HepG2 (cell line): Measurements from ENCODE around the gene KCTD15. TPM values are rescaled to one million over a fixed set of nuclear protein-coding genes. Genes with fewer than 3 reads are reported as not detected.
A peak's percentile ranks its signal among the peaks of the same experiment; 100 is the strongest.

ENCODE experiments used
- CBX1 ChIP-seq: IDR thresholded peaks from one replicate; pipeline ENCODE4 v1.6.1; 2016; ENCODE audit warnings: antibody characterized with exemption, low read depth
- ERF ChIP-seq: IDR thresholded peaks from 2 replicates; pipeline ENCODE4 v1.6.1; 2018; ENCODE audit warnings: missing biosample characterization, missing genetic modification reagents
- KLF13 ChIP-seq: sonication (generic); formaldehyde crosslinking; IDR thresholded peaks from 2 replicates; pipeline ENCODE4 v1.4.0; 2020; ENCODE audit warnings: mild to moderate bottlenecking, missing genetic modification reagents
- MTF2 ChIP-seq: sonication (generic); formaldehyde crosslinking; IDR thresholded peaks from 2 replicates; pipeline ENCODE4 v1.5.0; 2020; ENCODE audit warnings: missing genetic modification reagents, borderline replicate concordance
- NR2C2 ChIP-seq: sonication (generic); formaldehyde crosslinking; IDR thresholded peaks from 2 replicates; pipeline ENCODE4 v1.4.0; 2020; ENCODE audit warnings: missing genetic modification reagents, mild to moderate bottlenecking, moderate library complexity, borderline replicate concordance
- SP1 ChIP-seq, 2 experiments: fragments of 450-650 bp in 1 of 2; sonication (generic) in 1 of 2; formaldehyde crosslinking in 1 of 2; IDR thresholded peaks; 2 replicates each; pipeline versions ENCODE4 v1.4.0 to v1.6.1; 2016 to 2020; ENCODE audit warnings: missing genetic modification reagents in 1 of 2
- STAG1 ChIP-seq: sonication (generic); formaldehyde crosslinking; IDR thresholded peaks from 2 replicates; pipeline ENCODE4 v1.4.0; 2020; ENCODE audit warnings: missing genetic modification reagents
- TBX2 ChIP-seq: sonication (generic); formaldehyde crosslinking; IDR thresholded peaks from 2 replicates; pipeline ENCODE4 v1.5.0; 2020; ENCODE audit warnings: missing genetic modification reagents, mild to moderate bottlenecking, borderline replicate concordance
- THAP11 ChIP-seq: IDR thresholded peaks from 2 replicates; pipeline ENCODE4 v1.6.1; 2016; ENCODE audit warnings: missing biosample characterization, missing genetic modification reagents
- TP53 ChIP-seq: sonication (generic); formaldehyde crosslinking; conservative IDR thresholded peaks from 2 replicates; pipeline ENCODE4 v1.4.0; 2020; ENCODE audit warnings: missing genetic modification reagents
- ZNF263 ChIP-seq: sonication (generic); formaldehyde crosslinking; IDR thresholded peaks from 2 replicates; pipeline ENCODE4 v1.4.0; 2020; ENCODE audit warnings: missing genetic modification reagents
- ZNF432 ChIP-seq: sonication (generic); formaldehyde crosslinking; IDR thresholded peaks from 2 replicates; pipeline ENCODE4 v1.5.0; 2020; ENCODE audit warnings: missing genetic modification reagents, mild to moderate bottlenecking, borderline replicate concordance
- ZNF572 ChIP-seq: sonication (generic); formaldehyde crosslinking; IDR thresholded peaks from 2 replicates; pipeline ENCODE4 v1.5.1; 2020; ENCODE audit warnings: mild to moderate bottlenecking, missing genetic modification reagents
- ZNF761 ChIP-seq: sonication (generic); formaldehyde crosslinking; conservative IDR thresholded peaks from 2 replicates; pipeline ENCODE4 v1.4.0; 2020; ENCODE audit warnings: mild to moderate bottlenecking, missing genetic modification reagents
- ZNF790 ChIP-seq: sonication (generic); formaldehyde crosslinking; IDR thresholded peaks from 2 replicates; pipeline ENCODE4 v1.8.0; 2022; ENCODE audit warnings: missing genetic modification reagents, mild to moderate bottlenecking, borderline replicate concordance
- polyA plus RNA-seq, 8 experiments: library from polyadenylated mRNA; depleted of rRNA in 3 of 8; stranded (reverse) in 7 of 8; unstranded in 1 of 8; fragments of >200 nt; fragmentation: Illumina TruSeq in 4 of 8; extraction: Trizol in 4 of 8; gene quantifications; 2 replicates each; pipeline versions ENCODE4 v1.2.1 to v1.2.3, GENCODE V29; 2011 to 2016; ENCODE audit warnings: low read depth in 4 of 8, missing spikeins in 1 of 8, mixed read lengths in 1 of 8; ENCODE audit not compliant: insufficient read depth in 1 of 8
- total RNA-seq, 5 experiments: library from RNA; depleted of rRNA; stranded (reverse); fragments of >200 nt; fragmentation: Illumina TruSeq; extraction: Trizol; gene quantifications; 2 replicates each; pipeline ENCODE4 v1.2.3, GENCODE V29; 2016; ENCODE audit warnings: low read depth in 1 of 5
- TF ChIP-seq, protein P1 (sequence below), 2 experiments: sonication (generic) in 1 of 2; formaldehyde crosslinking in 1 of 2; IDR thresholded peaks; 2 replicates each; pipeline versions ENCODE4 v1.4.0 to v1.6.1; 2018 to 2020; ENCODE audit warnings: missing genetic modification reagents in 2 of 2, borderline replicate concordance in 1 of 2, low read depth in 1 of 2, mild to moderate bottlenecking in 1 of 2, missing biosample characterization in 1 of 2
- TF ChIP-seq, protein P2 (sequence below): IDR thresholded peaks from 2 replicates; pipeline ENCODE4 v1.6.1; 2016; ENCODE audit warnings: low read depth, control low read depth
- TF ChIP-seq, protein P3 (sequence below): sonication (generic); formaldehyde crosslinking; IDR thresholded peaks from 2 replicates; pipeline ENCODE4 v1.8.0; 2022; ENCODE audit warnings: missing genetic modification reagents, mild to moderate bottlenecking, borderline replicate concordance
- TF ChIP-seq, protein P4 (sequence below): sonication (generic); formaldehyde crosslinking; IDR thresholded peaks from 2 replicates; pipeline ENCODE4 v1.4.0; 2020; ENCODE audit warnings: missing genetic modification reagents
- TF ChIP-seq, protein P5 (sequence below): sonication (generic); formaldehyde crosslinking; IDR thresholded peaks from 2 replicates; pipeline ENCODE4 v1.4.0; 2020; ENCODE audit warnings: low read depth, mild to moderate bottlenecking, missing genetic modification reagents

KCTD15 gene
- total and polyA plus RNA-seq, 2 of the 13 experiments (the other 11 are each of a cell fraction or from before 2014, with no cell fraction given) = 13.2 to 16.7 TPM

DNA sequence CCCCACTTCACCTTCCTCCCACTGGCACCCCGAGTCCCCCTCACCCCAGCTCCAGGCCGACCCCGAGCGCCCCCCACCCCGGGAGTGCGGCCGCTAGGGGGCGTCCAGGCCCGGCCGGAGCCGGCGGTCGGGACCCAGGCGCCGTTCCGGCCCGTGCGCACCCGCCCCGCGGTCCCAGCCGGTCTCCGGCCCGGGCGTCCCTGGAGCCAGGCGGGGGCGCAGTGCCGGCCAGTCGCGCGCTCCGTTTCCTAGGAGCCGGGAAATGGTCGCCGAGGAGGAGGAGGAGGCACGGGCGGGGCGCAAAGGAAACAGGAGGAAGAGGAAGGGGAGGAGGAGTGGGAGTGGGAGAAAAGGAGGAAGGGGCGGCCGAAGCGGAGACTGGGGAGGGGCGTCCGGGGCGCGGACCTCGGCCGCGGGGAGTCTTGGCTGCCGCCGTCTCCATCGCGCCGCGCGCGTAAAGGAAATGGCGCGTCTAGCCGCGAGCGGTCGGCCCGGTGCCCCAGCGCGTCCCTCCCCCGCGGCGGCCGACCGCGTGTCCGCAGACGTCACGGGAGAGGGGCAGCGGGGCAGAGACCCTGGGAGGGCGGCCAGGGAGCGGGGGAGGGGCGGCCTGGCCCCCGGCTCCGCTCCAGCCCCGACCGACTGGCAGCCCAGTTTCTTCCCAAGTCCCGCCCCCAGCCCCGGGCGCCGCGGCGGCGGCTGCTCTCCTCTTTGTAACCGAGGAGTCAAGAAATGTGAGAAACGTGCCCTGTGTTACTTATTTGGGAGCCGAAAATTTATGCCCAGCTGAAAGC is 1.1 kb upstream of the KCTD15 start (continued):
- TF ChIP-seq, protein P1, sequence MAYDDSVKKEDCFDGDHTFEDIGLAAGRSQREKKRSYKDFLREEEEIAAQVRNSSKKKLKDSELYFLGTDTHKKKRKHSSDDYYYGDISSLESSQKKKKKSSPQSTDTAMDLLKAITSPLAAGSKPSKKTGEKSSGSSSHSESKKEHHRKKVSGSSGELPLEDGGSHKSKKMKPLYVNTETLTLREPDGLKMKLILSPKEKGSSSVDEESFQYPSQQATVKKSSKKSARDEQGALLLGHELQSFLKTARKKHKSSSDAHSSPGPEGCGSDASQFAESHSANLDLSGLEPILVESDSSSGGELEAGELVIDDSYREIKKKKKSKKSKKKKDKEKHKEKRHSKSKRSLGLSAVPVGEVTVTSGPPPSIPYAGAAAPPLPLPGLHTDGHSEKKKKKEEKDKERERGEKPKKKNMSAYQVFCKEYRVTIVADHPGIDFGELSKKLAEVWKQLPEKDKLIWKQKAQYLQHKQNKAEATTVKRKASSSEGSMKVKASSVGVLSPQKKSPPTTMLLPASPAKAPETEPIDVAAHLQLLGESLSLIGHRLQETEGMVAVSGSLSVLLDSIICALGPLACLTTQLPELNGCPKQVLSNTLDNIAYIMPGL (CRISPR knock-in tag; IDR thresholded peaks at IDR 0.05; ENCODE audit: borderline replicate concordance in 1 of 2, low read depth in 1 of 2) = peak; percentile 88 to 90
- TF ChIP-seq ZNF263 = peak; percentile 74; the same call in 1 of the 2 replicates
- no peak for TF ChIP-seq TP53 (CRISPR knock-in tag)
- TF ChIP-seq ERF (CRISPR knock-in tag) = 0 out of 2 replicates have a peak, but pooled peaks have one; percentile 22
- no peak for TF ChIP-seq ZNF572
- TF ChIP-seq NR2C2 (CRISPR knock-in tag) = peak; percentile 47; the same call in 1 of the 2 replicates
- TF ChIP-seq SP1 (IDR thresholded peaks at IDR 0.05) = no peak
- peak; percentile 48; the same call in 1 of the 2 replicates for TF ChIP-seq SP1 (CRISPR knock-in tag; IDR thresholded peaks at IDR 0.05)
- TF ChIP-seq, protein P2, sequence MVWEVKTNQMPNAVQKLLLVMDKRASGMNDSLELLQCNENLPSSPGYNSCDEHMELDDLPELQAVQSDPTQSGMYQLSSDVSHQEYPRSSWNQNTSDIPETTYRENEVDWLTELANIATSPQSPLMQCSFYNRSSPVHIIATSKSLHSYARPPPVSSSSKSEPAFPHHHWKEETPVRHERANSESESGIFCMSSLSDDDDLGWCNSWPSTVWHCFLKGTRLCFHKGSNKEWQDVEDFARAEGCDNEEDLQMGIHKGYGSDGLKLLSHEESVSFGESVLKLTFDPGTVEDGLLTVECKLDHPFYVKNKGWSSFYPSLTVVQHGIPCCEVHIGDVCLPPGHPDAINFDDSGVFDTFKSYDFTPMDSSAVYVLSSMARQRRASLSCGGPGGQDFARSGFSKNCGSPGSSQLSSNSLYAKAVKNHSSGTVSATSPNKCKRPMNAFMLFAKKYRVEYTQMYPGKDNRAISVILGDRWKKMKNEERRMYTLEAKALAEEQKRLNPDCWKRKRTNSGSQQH (CRISPR knock-in tag) = no peak
- peak; percentile 70; the same call in 1 of the 2 replicates for TF ChIP-seq ZNF761 (CRISPR knock-in tag)
- TF ChIP-seq, protein P3, sequence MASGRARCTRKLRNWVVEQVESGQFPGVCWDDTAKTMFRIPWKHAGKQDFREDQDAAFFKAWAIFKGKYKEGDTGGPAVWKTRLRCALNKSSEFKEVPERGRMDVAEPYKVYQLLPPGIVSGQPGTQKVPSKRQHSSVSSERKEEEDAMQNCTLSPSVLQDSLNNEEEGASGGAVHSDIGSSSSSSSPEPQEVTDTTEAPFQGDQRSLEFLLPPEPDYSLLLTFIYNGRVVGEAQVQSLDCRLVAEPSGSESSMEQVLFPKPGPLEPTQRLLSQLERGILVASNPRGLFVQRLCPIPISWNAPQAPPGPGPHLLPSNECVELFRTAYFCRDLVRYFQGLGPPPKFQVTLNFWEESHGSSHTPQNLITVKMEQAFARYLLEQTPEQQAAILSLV (CRISPR knock-in tag) = 0 out of 2 replicates have a peak, but pooled peaks have one; percentile 59
- TF ChIP-seq CBX1 = no peak
- TF ChIP-seq THAP11 (CRISPR knock-in tag) = no peak
- TF ChIP-seq, protein P4, sequence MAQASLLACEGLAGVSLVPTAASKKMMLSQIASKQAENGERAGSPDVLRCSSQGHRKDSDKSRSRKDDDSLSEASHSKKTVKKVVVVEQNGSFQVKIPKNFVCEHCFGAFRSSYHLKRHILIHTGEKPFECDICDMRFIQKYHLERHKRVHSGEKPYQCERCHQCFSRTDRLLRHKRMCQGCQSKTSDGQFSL = peak; percentile 66; the same call in 1 of the 2 replicates
- TF ChIP-seq, protein P5, sequence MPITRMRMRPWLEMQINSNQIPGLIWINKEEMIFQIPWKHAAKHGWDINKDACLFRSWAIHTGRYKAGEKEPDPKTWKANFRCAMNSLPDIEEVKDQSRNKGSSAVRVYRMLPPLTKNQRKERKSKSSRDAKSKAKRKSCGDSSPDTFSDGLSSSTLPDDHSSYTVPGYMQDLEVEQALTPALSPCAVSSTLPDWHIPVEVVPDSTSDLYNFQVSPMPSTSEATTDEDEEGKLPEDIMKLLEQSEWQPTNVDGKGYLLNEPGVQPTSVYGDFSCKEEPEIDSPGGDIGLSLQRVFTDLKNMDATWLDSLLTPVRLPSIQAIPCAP (CRISPR knock-in tag) = 0 out of 2 replicates have a peak, but pooled peaks have one; percentile 28
- TF ChIP-seq ZNF790 (CRISPR knock-in tag) = 0 out of 2 replicates have a peak, but pooled peaks have one; percentile 13
- TF ChIP-seq MTF2 (CRISPR knock-in tag) = peak; percentile 53; the same call in 1 of the 2 replicates
- peak; percentile 45 for TF ChIP-seq STAG1 (CRISPR knock-in tag)
- peak; percentile 52; the same call in 1 of the 2 replicates for TF ChIP-seq TBX2 (CRISPR knock-in tag)
- TF ChIP-seq KLF13 (CRISPR knock-in tag) = no peak
- TF ChIP-seq ZNF432 = no peak
